ENCODE measurements around the gene SUPT4H1.
"Not testable (repeated sequence)": the region's sequence is repeated elsewhere in the genome, so short reads cannot be mapped to it uniquely, and the experiment has no call there.

The SUPT4H1 gene

GRCh38 chr17:58351182-58351581 is 819 bp downstream of the SUPT4H1 start:
- no peaks in the 10 kb centered on the region for H3K27me3 ChIP-seq (ENCODE audit: control insufficient read depth, insufficient read depth, low read length)
- H3K9ac ChIP-seq (ENCODE audit: low read length) = peak overlapping the region; percentile 99
- peaks cover 50% of the 10 kb centered on the region for H3K36me3 ChIP-seq (ENCODE audit: control insufficient read depth, insufficient read depth, low read length)
- H3K9me3 ChIP-seq (ENCODE audit: control insufficient read depth, insufficient read depth, low read depth, low read length) = no peaks in the 10 kb centered on the region
- peak overlapping the region; percentile 100 for H3K4me3 ChIP-seq (ENCODE audit: low read depth, low read length)
- H3K27ac ChIP-seq (ENCODE audit: low read depth, low read length) = no peak overlapping the region; the same call in 1 of the 2 replicates
- H3K4me1 ChIP-seq (ENCODE audit: control insufficient read depth, insufficient read depth, low read length) = peaks cover 17% of the 10 kb centered on the region

- Histone ChIP-seq H3K4me1 (ENCODE audit: control insufficient read depth, insufficient read depth, low read length) (peaks cover 3% of the 10 kb centered on the region; the same call in 1 of the 2 replicates), H3K4me3 (ENCODE audit: low read depth, low read length) (no peak overlapping the region), H3K9ac (ENCODE audit: low read length) (no peak overlapping the region), H3K9me3 (ENCODE audit: control insufficient read depth, insufficient read depth, low read depth, low read length) (no peaks in the 10 kb centered on the region), H3K27me3 (ENCODE audit: control insufficient read depth, insufficient read depth, low read length) (no peaks in the 10 kb centered on the region), H3K27ac (ENCODE audit: low read depth, low read length) (no peak overlapping the region), H3K36me3 (ENCODE audit: control insufficient read depth, insufficient read depth, low read length) (peaks cover 74% of the 10 kb centered on the region)
Observed at GRCh38 chr17:58348038-58348437, 4.0 kb downstream of the SUPT4H1 start.

GRCh38 chr17:58345500-58345899 is 6.5 kb downstream of the SUPT4H1 start:
- Histone ChIP-seq H3K36me3 (ENCODE audit: control insufficient read depth, insufficient read depth, low read length) (peaks cover 69% of the 10 kb centered on the region), H3K4me1 (ENCODE audit: control insufficient read depth, insufficient read depth, low read length) (no peaks in the 10 kb centered on the region), H3K4me3 (ENCODE audit: low read depth, low read length) (no peak overlapping the region), H3K9me3 (ENCODE audit: control insufficient read depth, insufficient read depth, low read depth, low read length) (no peaks in the 10 kb centered on the region), H3K27ac (ENCODE audit: low read depth, low read length) (no peak overlapping the region), H3K9ac (ENCODE audit: low read length) (no peak overlapping the region), H3K27me3 (ENCODE audit: control insufficient read depth, insufficient read depth, low read length) (no peaks in the 10 kb centered on the region)

GRCh38 chr17:58344791-58345157 is 7.2 kb downstream of the SUPT4H1 start:
- Histone ChIP-seq H3K27me3 (ENCODE audit: control insufficient read depth, insufficient read depth, low read length) (no peaks in the 10 kb centered on the region), H3K4me3 (ENCODE audit: low read depth, low read length) (no peak overlapping the region), H3K9ac (ENCODE audit: low read length) (no peak overlapping the region), H3K4me1 (ENCODE audit: control insufficient read depth, insufficient read depth, low read length) (peaks cover 2% of the 10 kb centered on the region; the same call in 1 of the 2 replicates), H3K9me3 (ENCODE audit: control insufficient read depth, insufficient read depth, low read depth, low read length) (no peaks in the 10 kb centered on the region), H3K36me3 (ENCODE audit: control insufficient read depth, insufficient read depth, low read length) (peaks cover 66% of the 10 kb centered on the region), H3K27ac (ENCODE audit: low read depth, low read length) (no peak overlapping the region)

- Histone ChIP-seq H3K4me3 (ENCODE audit: low read depth, low read length) (no peak overlapping the region), H3K9me3 (ENCODE audit: control insufficient read depth, insufficient read depth, low read depth, low read length) (no peaks in the 10 kb centered on the region), H3K4me1 (ENCODE audit: control insufficient read depth, insufficient read depth, low read length) (peaks cover 7% of the 10 kb centered on the region), H3K27ac (ENCODE audit: low read depth, low read length) (no peak overlapping the region), H3K27me3 (ENCODE audit: control insufficient read depth, insufficient read depth, low read length) (no peaks in the 10 kb centered on the region), H3K36me3 (ENCODE audit: control insufficient read depth, insufficient read depth, low read length) (peaks cover 60% of the 10 kb centered on the region), H3K9ac (ENCODE audit: low read length) (no peak overlapping the region)
Observed at GRCh38 chr17:58344047-58344790, 7.8 kb downstream of the SUPT4H1 start.

GRCh38 chr17:58343131-58343530 is 8.9 kb downstream of the SUPT4H1 start:
- Histone ChIP-seq H3K9ac (ENCODE audit: low read length) (no peak overlapping the region), H3K9me3 (ENCODE audit: control insufficient read depth, insufficient read depth, low read depth, low read length) (no peaks in the 10 kb centered on the region), H3K4me1 (ENCODE audit: control insufficient read depth, insufficient read depth, low read length) (peaks cover 18% of the 10 kb centered on the region), H3K4me3 (ENCODE audit: low read depth, low read length) (no peak overlapping the region), H3K36me3 (ENCODE audit: control insufficient read depth, insufficient read depth, low read length) (peaks cover 49% of the 10 kb centered on the region), H3K27ac (ENCODE audit: low read depth, low read length) (no peak overlapping the region), H3K27me3 (ENCODE audit: control insufficient read depth, insufficient read depth, low read length) (no peaks in the 10 kb centered on the region)

GRCh38 chr17:58341861-58342475 is 10.0 kb downstream of the SUPT4H1 start:
- H3K27ac ChIP-seq (ENCODE audit: low read depth, low read length) = no peak overlapping the region
- H3K36me3 ChIP-seq (ENCODE audit: control insufficient read depth, insufficient read depth, low read length) = peaks cover 38% of the 10 kb centered on the region
- H3K9me3 ChIP-seq (ENCODE audit: control insufficient read depth, insufficient read depth, low read depth, low read length) = no peaks in the 10 kb centered on the region
- no peaks in the 10 kb centered on the region for H3K27me3 ChIP-seq (ENCODE audit: control insufficient read depth, insufficient read depth, low read length)
- H3K4me1 ChIP-seq (ENCODE audit: control insufficient read depth, insufficient read depth, low read length) = peaks cover 30% of the 10 kb centered on the region
- no peak overlapping the region for H3K9ac ChIP-seq (ENCODE audit: low read length)
- no peak overlapping the region for H3K4me3 ChIP-seq (ENCODE audit: low read depth, low read length)

- peaks cover 37% of the 10 kb centered on the region for H3K4me1 ChIP-seq (ENCODE audit: control insufficient read depth, insufficient read depth, low read length)
- H3K27ac ChIP-seq (ENCODE audit: low read depth, low read length); H3K9ac ChIP-seq (ENCODE audit: low read length); H3K27me3 ChIP-seq (ENCODE audit: control insufficient read depth, insufficient read depth, low read length); H3K9me3 ChIP-seq (ENCODE audit: control insufficient read depth, insufficient read depth, low read depth, low read length); H3K4me3 ChIP-seq (ENCODE audit: low read depth, low read length): not testable (repeated sequence)
- peaks cover 31% of the 10 kb centered on the region for H3K36me3 ChIP-seq (ENCODE audit: control insufficient read depth, insufficient read depth, low read length)
Observed at GRCh38 chr17:58341136-58341860, 10.7 kb downstream of the SUPT4H1 start.

GRCh38 chr17:58340405-58340876 is 11.6 kb downstream of the SUPT4H1 start:
- Histone ChIP-seq H3K27ac (ENCODE audit: low read depth, low read length) (no peak overlapping the region), H3K27me3 (ENCODE audit: control insufficient read depth, insufficient read depth, low read length) (no peaks in the 10 kb centered on the region), H3K9ac (ENCODE audit: low read length) (no peak overlapping the region), H3K9me3 (ENCODE audit: control insufficient read depth, insufficient read depth, low read depth, low read length) (no peaks in the 10 kb centered on the region), H3K4me3 (ENCODE audit: low read depth, low read length) (no peak overlapping the region), H3K36me3 (ENCODE audit: control insufficient read depth, insufficient read depth, low read length) (peaks cover 23% of the 10 kb centered on the region), H3K4me1 (ENCODE audit: control insufficient read depth, insufficient read depth, low read length) (peaks cover 45% of the 10 kb centered on the region)

GRCh38 chr17:58339755-58340404 is 12.1 kb downstream of the SUPT4H1 start:
- Histone ChIP-seq H3K27ac (ENCODE audit: low read depth, low read length) (peak overlapping the region; percentile 99; the same call in 1 of the 2 replicates), H3K9me3 (ENCODE audit: control insufficient read depth, insufficient read depth, low read depth, low read length) (no peaks in the 10 kb centered on the region), H3K27me3 (ENCODE audit: control insufficient read depth, insufficient read depth, low read length) (no peaks in the 10 kb centered on the region), H3K9ac (ENCODE audit: low read length) (peak overlapping the region; percentile 95), H3K4me3 (ENCODE audit: low read depth, low read length) (peak overlapping the region; percentile 29; the same call in 1 of the 2 replicates), H3K4me1 (ENCODE audit: control insufficient read depth, insufficient read depth, low read length) (peaks cover 49% of the 10 kb centered on the region), H3K36me3 (ENCODE audit: control insufficient read depth, insufficient read depth, low read length) (peaks cover 17% of the 10 kb centered on the region)

All from HUES6 (cell line).